ENCODE measurements around the gene CBX8. TPM values are rescaled to one million over a fixed set of nuclear protein-coding genes. Genes with fewer than 3 reads are reported as not detected.

CBX8 gene
- total RNA-seq, 2 experiments from 2014 or later, result 5.3 to 6.5 TPM

DNA sequence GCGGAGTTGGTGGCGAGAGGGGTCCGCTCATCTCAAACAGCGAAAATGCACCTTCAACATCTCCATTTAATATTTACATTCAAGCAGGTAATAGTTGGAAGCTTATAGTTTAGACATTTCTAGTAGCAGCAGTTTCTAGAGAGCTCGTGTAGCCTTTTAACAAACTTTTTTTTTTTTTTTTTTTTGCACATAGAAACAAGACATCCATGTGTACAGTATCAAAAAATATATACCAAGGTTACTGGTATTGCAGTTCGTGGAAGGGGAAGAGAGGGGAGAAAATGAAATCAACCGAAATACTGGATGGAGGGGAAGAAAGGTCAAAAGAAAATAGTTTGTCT is 36.2 kb upstream of the CBX8 start:
- no peaks in the 10 kb centered on the region for H3K9me3 Mint-ChIP-seq
- Histone ChIP-seq H3K9me3 (ENCODE audit: control insufficient read depth in 1 of 2, insufficient read depth in 1 of 2, low read length in 2 of 2) (no peaks in the 10 kb centered on the region), H3K4me3 (ENCODE audit: low read length) (no peak overlapping the region), H3K36me3 (ENCODE audit: insufficient read depth, low read length) (peaks cover 35% of the 10 kb centered on the region), H3K27me3 (ENCODE audit: control insufficient read depth in 1 of 2, insufficient read depth in 2 of 2, low read length in 2 of 2) (no peaks in the 10 kb centered on the region), H3K4me1 (ENCODE audit: insufficient read depth, low read length) (peaks cover 63% of the 10 kb centered on the region), H3K27ac (ENCODE audit: low read depth in 1 of 2, low read length in 2 of 2) (no peak overlapping the region)
- TF ChIP-seq CTCF (IDR thresholded peaks at IDR 0.05), result no peak
- no peak for ATAC-seq (ENCODE audit: poor library complexity)
- no peak overlapping the region for H3K27ac Mint-ChIP-seq
- peaks cover 24% of the 10 kb centered on the region for H3K4me1 Mint-ChIP-seq (ENCODE audit: low read depth)
- POLR2A ChIA-PET, result interaction anchor here (0.6 to 1.5 kb wide), 4 partner anchors 14 to 1434 kb away, joined by 3 to 7 read pairs (median 4); partner anchors contain the start of gene CBX8
- H3K27me3 Mint-ChIP-seq, result no peaks in the 10 kb centered on the region
- peak overlapping the region; percentile 72 for H3K4me3 Mint-ChIP-seq
- CTCF ChIA-PET, result interaction anchor here (0.6 to 0.7 kb wide), 2 partner anchors 39 to 161 kb away, joined by 3 read pairs; no protein-coding TSS in a partner anchor
- DNase-seq, result no peak
- intact Hi-C loops (cut with DNase I, micrococcal nuclease), result no loop called here
- H3K36me3 Mint-ChIP-seq (ENCODE audit: low read depth), result peaks cover 38% of the 10 kb centered on the region

- no peak overlapping the region for H3K27ac Mint-ChIP-seq
- no peak for TF ChIP-seq CTCF (IDR thresholded peaks at IDR 0.05)
- peaks cover 32% of the 10 kb centered on the region for H3K36me3 Mint-ChIP-seq (ENCODE audit: low read depth)
- Histone ChIP-seq H3K9me3 (ENCODE audit: control insufficient read depth in 1 of 2, insufficient read depth in 1 of 2, low read length in 2 of 2) (no peaks in the 10 kb centered on the region), H3K4me3 (ENCODE audit: low read length) (no peak overlapping the region), H3K4me1 (ENCODE audit: insufficient read depth, low read length) (peaks cover 58% of the 10 kb centered on the region), H3K27me3 (ENCODE audit: control insufficient read depth in 1 of 2, insufficient read depth in 2 of 2, low read length in 2 of 2) (no peaks in the 10 kb centered on the region), H3K36me3 (ENCODE audit: insufficient read depth, low read length) (peaks cover 35% of the 10 kb centered on the region), H3K27ac (ENCODE audit: low read depth in 1 of 2, low read length in 2 of 2) (no peak overlapping the region)
- CTCF ChIA-PET, result interaction anchor here (0.6 to 0.7 kb wide), 2 partner anchors 38 to 162 kb away, joined by 3 read pairs; no protein-coding TSS in a partner anchor
- no peaks in the 10 kb centered on the region for H3K27me3 Mint-ChIP-seq
- POLR2A ChIA-PET, result interaction anchor here (0.6 to 1.2 kb wide), 3 partner anchors 19 to 1435 kb away, joined by 3 to 7 read pairs (median 5); partner anchors contain the start of gene CBX8
- H3K9me3 Mint-ChIP-seq, result no peaks in the 10 kb centered on the region
- H3K4me3 Mint-ChIP-seq, result no peak overlapping the region
- peak in 2 of 14 experiments; percentile 35 to 40 for DNase-seq
- peaks cover 19% of the 10 kb centered on the region for H3K4me1 Mint-ChIP-seq (ENCODE audit: low read depth)
- no peak for ATAC-seq (ENCODE audit: poor library complexity)
- intact Hi-C loops (cut with DNase I, micrococcal nuclease), result no loop called here
These were observed 35.6 kb upstream of the CBX8 start for GRCh38 chr17:79832218-79833109.

GRCh38 chr17:79831265-79832217 is 34.7 kb upstream of the CBX8 start:
- DNase-seq (no peak), ATAC-seq (ENCODE audit: poor library complexity) (no peak)
- H3K27ac ChIP-seq (ENCODE audit: low read depth in 1 of 2, low read length in 2 of 2), result no peak overlapping the region
- ChIA-PET CTCF (no interaction called here), POLR2A (interaction anchor here (3.6 kb wide), 1 partner anchor 8 kb away, joined by 11 read pairs; the partner anchor contains the start of gene CBX4)
- H3K4me3 ChIP-seq (ENCODE audit: low read length), result no peak overlapping the region
- Mint-ChIP-seq H3K4me1 (ENCODE audit: low read depth) (peaks cover 19% of the 10 kb centered on the region), H3K36me3 (ENCODE audit: low read depth) (peaks cover 28% of the 10 kb centered on the region), H3K9me3 (no peaks in the 10 kb centered on the region), H3K27me3 (peaks cover 1% of the 10 kb centered on the region), H3K4me3 (peak overlapping the region; percentile 45), H3K27ac (no peak overlapping the region)
- no peaks in the 10 kb centered on the region for H3K9me3 ChIP-seq (ENCODE audit: control insufficient read depth in 1 of 2, insufficient read depth in 1 of 2, low read length in 2 of 2)
- H3K36me3 ChIP-seq (ENCODE audit: insufficient read depth, low read length), result peaks cover 35% of the 10 kb centered on the region
- peaks cover 48% of the 10 kb centered on the region for H3K4me1 ChIP-seq (ENCODE audit: insufficient read depth, low read length)
- intact Hi-C loops (cut with DNase I, micrococcal nuclease), result no loop called here
- H3K27me3 ChIP-seq (ENCODE audit: control insufficient read depth in 1 of 2, insufficient read depth in 2 of 2, low read length in 2 of 2), result no peaks in the 10 kb centered on the region
- TF ChIP-seq CTCF (IDR thresholded peaks at IDR 0.05), result no peak
